Mesendoderm (in vitro differentiated cells): Measurements from ENCODE around the gene ATP8A2.
A peak's percentile ranks its signal among the peaks of the same experiment; 100 is the strongest.

Experiments used
- DNase-seq: peaks from one replicate; pipeline ENCODE4 v3.0.0; 2013
- H2AK5ac ChIP-seq: 2 replicates; pipeline ENCODE4 v1.6.1; 2013; ENCODE audit warnings: low read length, inconsistent platforms
- H2BK120ac ChIP-seq: 2 replicates; pipeline ENCODE4 v1.6.1; 2013; ENCODE audit warnings: low read depth, mild to moderate bottlenecking, low read length, moderate library complexity, mixed read lengths
- H2BK15ac ChIP-seq: replicated peaks from 2 replicates; pipeline ENCODE4 v1.6.1; 2013; ENCODE audit warnings: low read depth, mild to moderate bottlenecking, moderate library complexity
- H2BK5ac ChIP-seq: 2 replicates; pipeline ENCODE4 v1.6.1; 2013; ENCODE audit warnings: low read length, inconsistent platforms
- H3K18ac ChIP-seq: 2 replicates; pipeline ENCODE4 v1.6.1; 2013; ENCODE audit warnings: mild to moderate bottlenecking, low read length, mixed read lengths
- H3K23ac ChIP-seq: one replicate; pipeline ENCODE4 v1.6.1; 2013; ENCODE audit warnings: low read length
- H3K27ac ChIP-seq: 2 replicates; pipeline ENCODE4 v1.5.1; 2013; ENCODE audit warnings: low read depth, mild to moderate bottlenecking, inconsistent platforms, low read length, moderate library complexity
- H3K27me3 ChIP-seq: 2 replicates; pipeline ENCODE4 v1.6.1; 2013; ENCODE audit warnings: low read length, control low read depth, mild to moderate bottlenecking, inconsistent platforms; ENCODE audit not compliant: insufficient read depth, poor library complexity
- H3K36me3 ChIP-seq: 2 replicates; pipeline ENCODE4 v1.6.1; 2013; ENCODE audit warnings: low read length, inconsistent platforms; ENCODE audit not compliant: control insufficient read depth, insufficient read depth
- H3K4ac ChIP-seq: one replicate; pipeline ENCODE4 v1.6.1; 2013; ENCODE audit warnings: low read depth, mild to moderate bottlenecking, low read length, moderate library complexity
- H3K4me1 ChIP-seq: 2 replicates; pipeline ENCODE4 v1.6.1; 2013; ENCODE audit warnings: low read depth, low read length, inconsistent platforms; ENCODE audit not compliant: control insufficient read depth
- H3K4me2 ChIP-seq: 2 replicates; pipeline ENCODE4 v1.6.1; 2013; ENCODE audit warnings: low read length
- H3K4me3 ChIP-seq: 2 replicates; pipeline ENCODE4 v1.5.1; 2013; ENCODE audit warnings: mild to moderate bottlenecking, low read length
- H3K56ac ChIP-seq: one replicate; pipeline ENCODE4 v1.6.1; 2013; ENCODE audit warnings: low read length
- H3K79me1 ChIP-seq: 2 replicates; pipeline ENCODE4 v1.6.1; 2013; ENCODE audit warnings: low read length, inconsistent platforms
- H3K79me2 ChIP-seq: 2 replicates; pipeline ENCODE4 v1.6.1; 2013; ENCODE audit warnings: mild to moderate bottlenecking, low read length; ENCODE audit not compliant: control insufficient read depth, insufficient read depth
- H3K9ac ChIP-seq: 2 replicates; pipeline ENCODE4 v1.6.1; 2013; ENCODE audit warnings: low read length, inconsistent platforms
- H4K5ac ChIP-seq: one replicate; pipeline ENCODE4 v1.6.1; 2013; ENCODE audit warnings: low read length
- H4K8ac ChIP-seq: one replicate; pipeline ENCODE4 v1.6.1; 2013; ENCODE audit warnings: low read depth, mild to moderate bottlenecking, control low read depth, low read length, moderate library complexity
- WGBS: extraction: QIAGEN DNeasy Blood & Tissue Kit; methylation state at CpG from one replicate; pipeline ENCODE4 v1.1.7; 2013; ENCODE audit warnings: low lambda C conversion rate, missing lambda C conversion rate; ENCODE audit not compliant: insufficient coverage; ENCODE audit errors: extremely low coverage; 5-methylcytosine and 5-hydroxymethylcytosine counted together

The ATP8A2 gene

GRCh38 chr13:25401958-25402357 is 30.2 kb downstream of the ATP8A2 start:
- Histone ChIP-seq H3K18ac (no peak overlapping the region), H2BK15ac (no peak overlapping the region), H3K27me3 (no peaks in the 10 kb centered on the region), H3K4me3 (no peak overlapping the region), H3K4ac (no peak overlapping the region), H2BK120ac (no peak overlapping the region), H2BK5ac (no peak overlapping the region), H3K23ac (no peak overlapping the region), H3K4me2 (no peak overlapping the region), H3K4me1 (no peaks in the 10 kb centered on the region), H3K36me3 (no peaks in the 10 kb centered on the region), H4K5ac (no peak overlapping the region), H4K8ac (no peak overlapping the region), H3K79me2 (no peaks in the 10 kb centered on the region), H3K79me1 (no peaks in the 10 kb centered on the region), H3K56ac (no peak overlapping the region), H3K27ac (no peak overlapping the region), H2AK5ac (no peak overlapping the region), H3K9ac (no peak overlapping the region)
- WGBS: no CpG with 5 or more reads among the region's 7 CpGs
- peak; percentile 77 for DNase-seq

DNA sequence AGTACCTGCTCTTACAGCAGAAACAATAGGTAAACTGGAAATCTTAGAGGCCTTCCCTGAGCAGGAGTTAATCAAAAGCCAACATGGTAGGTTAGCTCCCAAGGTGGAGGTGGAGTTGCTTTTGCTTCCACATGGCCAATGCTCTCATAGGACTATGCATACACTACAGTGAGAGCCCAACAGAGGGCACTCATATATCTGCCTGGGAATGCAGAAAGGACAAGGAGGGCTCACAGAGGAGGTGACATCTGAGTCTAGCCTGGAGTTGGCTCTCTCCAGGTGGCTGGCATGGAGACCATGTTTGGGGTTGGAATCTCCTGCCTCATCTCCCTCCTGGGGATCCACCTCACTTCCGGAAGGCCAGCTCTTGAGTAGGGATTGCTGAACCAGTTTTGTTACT is 34.6 kb downstream of the ATP8A2 start:
- H3K4me3 ChIP-seq: no peak overlapping the region
- no peak overlapping the region for H4K5ac ChIP-seq
- no peaks in the 10 kb centered on the region for H3K4me1 ChIP-seq
- H2BK120ac ChIP-seq: no peak overlapping the region
- H3K9ac ChIP-seq: no peak overlapping the region
- no peak overlapping the region for H3K4me2 ChIP-seq
- H3K23ac ChIP-seq: no peak overlapping the region
- H2BK5ac ChIP-seq: no peak overlapping the region
- H3K27me3 ChIP-seq: no peaks in the 10 kb centered on the region
- H3K18ac ChIP-seq: no peak overlapping the region
- no peak overlapping the region for H3K27ac ChIP-seq
- no peak overlapping the region for H3K4ac ChIP-seq
- H3K36me3 ChIP-seq: no peaks in the 10 kb centered on the region
- H3K79me1 ChIP-seq: no peaks in the 10 kb centered on the region
- no peak overlapping the region for H4K8ac ChIP-seq
- no peak overlapping the region for H3K56ac ChIP-seq
- H2BK15ac ChIP-seq: no peak overlapping the region
- no peaks in the 10 kb centered on the region for H3K79me2 ChIP-seq
- no CpG with 5 or more reads among the region's 1 CpG for WGBS
- DNase-seq: peak; percentile 72
- H2AK5ac ChIP-seq: no peak overlapping the region

DNA sequence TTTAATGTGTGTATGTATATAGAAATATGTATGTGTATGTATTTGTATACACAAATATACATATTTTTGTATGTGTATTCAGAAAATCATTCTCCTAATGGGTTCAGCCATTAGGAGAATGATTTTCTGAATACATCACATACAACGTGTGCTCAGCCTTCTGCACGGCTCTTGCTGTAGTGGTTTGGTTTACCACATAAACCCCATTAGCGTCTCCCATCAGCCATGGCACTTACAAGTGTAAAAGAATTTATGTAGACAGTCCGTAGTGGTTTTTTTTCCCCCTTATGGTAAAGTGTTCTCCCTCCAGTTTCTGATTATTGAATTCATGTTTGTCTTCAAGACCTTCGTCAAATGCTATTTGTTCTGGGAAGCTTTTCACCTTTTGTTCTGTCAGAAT is 38.2 kb downstream of the ATP8A2 start:
- Histone ChIP-seq H3K4me1 (no peaks in the 10 kb centered on the region), H3K27me3 (no peaks in the 10 kb centered on the region), H2BK120ac (no peak overlapping the region), H3K23ac (no peak overlapping the region), H4K8ac (no peak overlapping the region), H2BK15ac (no peak overlapping the region), H3K79me2 (no peaks in the 10 kb centered on the region), H2BK5ac (no peak overlapping the region), H3K18ac (no peak overlapping the region), H3K79me1 (no peaks in the 10 kb centered on the region), H4K5ac (no peak overlapping the region), H3K36me3 (no peaks in the 10 kb centered on the region), H3K9ac (no peak overlapping the region), H3K56ac (no peak overlapping the region), H3K4me2 (no peak overlapping the region), H2AK5ac (no peak overlapping the region), H3K4ac (no peak overlapping the region), H3K27ac (no peak overlapping the region), H3K4me3 (no peak overlapping the region)
- no peak for DNase-seq
- no CpG with 5 or more reads among the region's 5 CpGs for WGBS

DNA sequence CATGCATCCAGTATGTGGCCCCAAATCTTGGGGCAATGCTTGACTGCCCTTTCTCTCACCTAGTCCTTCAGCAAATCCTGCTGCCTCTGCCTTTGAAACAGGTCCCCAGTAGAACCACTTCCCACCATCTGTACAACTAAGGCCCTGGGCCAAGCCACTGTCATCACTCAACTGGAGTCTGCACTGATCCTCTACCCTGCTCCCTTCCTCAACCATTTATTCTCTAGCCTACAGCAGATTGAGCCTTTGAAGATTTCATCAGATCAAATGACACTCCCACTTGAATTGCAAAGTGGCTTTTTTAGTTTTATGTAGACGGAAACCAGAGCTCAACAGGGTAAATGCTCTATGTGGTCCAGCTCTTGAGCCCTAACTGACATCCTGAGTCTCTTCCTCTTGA is 43.5 kb downstream of the ATP8A2 start:
- Histone ChIP-seq H3K27ac (no peak overlapping the region), H2BK120ac (no peak overlapping the region), H3K4ac (no peak overlapping the region), H3K79me1 (no peaks in the 10 kb centered on the region), H3K9ac (no peak overlapping the region), H4K5ac (no peak overlapping the region), H3K4me3 (no peak overlapping the region), H3K18ac (no peak overlapping the region), H3K56ac (no peak overlapping the region), H3K36me3 (no peaks in the 10 kb centered on the region), H3K23ac (no peak overlapping the region), H3K79me2 (no peaks in the 10 kb centered on the region), H3K4me2 (no peak overlapping the region), H2AK5ac (no peak overlapping the region), H2BK5ac (no peak overlapping the region), H3K27me3 (no peaks in the 10 kb centered on the region), H3K4me1 (no peaks in the 10 kb centered on the region), H2BK15ac (no peak overlapping the region), H4K8ac (no peak overlapping the region)
- WGBS: no CpG with 5 or more reads among the region's 1 CpG
- no peak for DNase-seq

- Histone ChIP-seq H3K9ac (no peak overlapping the region), H4K8ac (no peak overlapping the region), H4K5ac (no peak overlapping the region), H2BK120ac (no peak overlapping the region), H3K4me1 (no peaks in the 10 kb centered on the region), H3K4ac (no peak overlapping the region), H3K56ac (no peak overlapping the region), H3K18ac (no peak overlapping the region), H3K27me3 (no peaks in the 10 kb centered on the region), H2BK15ac (no peak overlapping the region), H3K79me2 (no peaks in the 10 kb centered on the region), H3K23ac (no peak overlapping the region), H2AK5ac (no peak overlapping the region), H3K36me3 (no peaks in the 10 kb centered on the region), H2BK5ac (no peak overlapping the region), H3K4me2 (no peak overlapping the region), H3K27ac (no peak overlapping the region), H3K4me3 (no peak overlapping the region), H3K79me1 (no peaks in the 10 kb centered on the region)
- DNase-seq: no peak
- WGBS: no CpG with 5 or more reads among the region's 2 CpGs
Observed at GRCh38 chr13:25417535-25417934, 45.8 kb downstream of the ATP8A2 start.

GRCh38 chr13:25420161-25420560 is 48.4 kb downstream of the ATP8A2 start:
- no peak overlapping the region for H3K4ac ChIP-seq
- no peak overlapping the region for H3K9ac ChIP-seq
- H4K5ac ChIP-seq: no peak overlapping the region
- DNase-seq: no peak
- H4K8ac ChIP-seq: no peak overlapping the region
- no peaks in the 10 kb centered on the region for H3K79me2 ChIP-seq
- H3K27me3 ChIP-seq: no peaks in the 10 kb centered on the region
- H3K4me2 ChIP-seq: no peak overlapping the region
- no peak overlapping the region for H3K18ac ChIP-seq
- H3K79me1 ChIP-seq: no peaks in the 10 kb centered on the region
- H2BK120ac ChIP-seq: no peak overlapping the region
- no peaks in the 10 kb centered on the region for H3K4me1 ChIP-seq
- no peak overlapping the region for H2AK5ac ChIP-seq
- H3K23ac ChIP-seq: no peak overlapping the region
- H3K56ac ChIP-seq: no peak overlapping the region
- H3K27ac ChIP-seq: no peak overlapping the region
- no CpG with 5 or more reads among the region's 2 CpGs for WGBS
- H3K4me3 ChIP-seq: no peak overlapping the region
- H3K36me3 ChIP-seq: no peaks in the 10 kb centered on the region
- H2BK5ac ChIP-seq: no peak overlapping the region
- H2BK15ac ChIP-seq: no peak overlapping the region
